SJSA1 (cell line): Measurements from ENCODE around the gene RIT1. TPM values are rescaled to one million over a fixed set of nuclear protein-coding genes. Genes with fewer than 3 reads are reported as not detected.
"Not testable (repeated sequence)": the region's sequence is repeated elsewhere in the genome, so short reads cannot be mapped to it uniquely, and the experiment has no call there.

Source experiments
- DNase-seq, 2 experiments: peaks; one replicate each; pipeline ENCODE4 v3.0.0-alpha.2; 2015 to 2020; ENCODE audit warnings: low spot score in 2 of 2, low read depth in 1 of 2
- H3K27ac ChIP-seq: fragments of 250-450 bp; sonication (Bioruptor Pico); 2 replicates; pipeline ENCODE4 v1.5.1; 2020; ENCODE audit warnings: mild to moderate bottlenecking, moderate library complexity
- H3K27me3 ChIP-seq: fragments of 250-450 bp; sonication (Bioruptor Pico); replicated peaks from 2 replicates; pipeline ENCODE4 v1.5.1; 2020; ENCODE audit warnings: mild to moderate bottlenecking, moderate library complexity
- H3K36me3 ChIP-seq: fragments of 250-450 bp; sonication (Bioruptor Pico); 2 replicates; pipeline ENCODE4 v1.5.1; 2020; ENCODE audit warnings: mild to moderate bottlenecking
- H3K4me1 ChIP-seq: fragments of 250-450 bp; sonication (Bioruptor Pico); replicated peaks from 2 replicates; pipeline ENCODE4 v1.6.1; 2021; ENCODE audit warnings: mild to moderate bottlenecking
- H3K4me3 ChIP-seq: fragments of 250-450 bp; sonication (Bioruptor Pico); 2 replicates; pipeline ENCODE4 v1.5.1; 2020; ENCODE audit warnings: mild to moderate bottlenecking
- H3K9me3 ChIP-seq: fragments of 250-450 bp; sonication (Bioruptor Pico); replicated peaks from 2 replicates; pipeline ENCODE4 v1.5.1; 2020; ENCODE audit warnings: mild to moderate bottlenecking
- total RNA-seq: library from RNA; depleted of rRNA; stranded (reverse); fragments of >200 nt; shearing (Covaris generic); gene quantifications from 2 replicates; pipeline ENCODE4 v1.2.3, GENCODE V29; 2014

RIT1 gene
- total RNA-seq, 1 experiment from 2014 or later = 47.4 TPM

DNA sequence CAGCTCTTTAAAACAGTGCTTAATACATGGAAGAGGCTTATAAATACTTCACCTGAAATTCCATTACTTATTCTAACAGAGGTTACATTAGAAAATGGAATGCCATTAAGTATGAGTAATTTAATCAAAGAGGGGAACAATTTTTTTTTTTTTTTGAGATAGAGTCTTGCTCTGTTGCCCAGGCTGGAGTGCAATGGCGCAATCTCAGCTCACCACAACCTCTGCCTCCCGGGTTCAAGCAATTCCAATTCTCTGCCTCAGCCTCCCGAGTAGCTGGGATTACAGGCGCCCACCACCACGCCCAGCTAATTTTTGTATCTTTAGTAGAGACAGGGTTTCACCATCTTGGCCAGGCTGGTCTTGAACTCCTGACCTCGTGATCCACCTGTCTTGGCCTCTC, 15.5 kb downstream of the RIT1 start:
- not testable (repeated sequence) for H3K9me3 ChIP-seq, H3K27me3 ChIP-seq, DNase-seq, H3K4me3 ChIP-seq, H3K27ac ChIP-seq
- peaks cover 36% of the 10 kb centered on the region for H3K36me3 ChIP-seq
- peaks cover 27% of the 10 kb centered on the region for H3K4me1 ChIP-seq

DNA sequence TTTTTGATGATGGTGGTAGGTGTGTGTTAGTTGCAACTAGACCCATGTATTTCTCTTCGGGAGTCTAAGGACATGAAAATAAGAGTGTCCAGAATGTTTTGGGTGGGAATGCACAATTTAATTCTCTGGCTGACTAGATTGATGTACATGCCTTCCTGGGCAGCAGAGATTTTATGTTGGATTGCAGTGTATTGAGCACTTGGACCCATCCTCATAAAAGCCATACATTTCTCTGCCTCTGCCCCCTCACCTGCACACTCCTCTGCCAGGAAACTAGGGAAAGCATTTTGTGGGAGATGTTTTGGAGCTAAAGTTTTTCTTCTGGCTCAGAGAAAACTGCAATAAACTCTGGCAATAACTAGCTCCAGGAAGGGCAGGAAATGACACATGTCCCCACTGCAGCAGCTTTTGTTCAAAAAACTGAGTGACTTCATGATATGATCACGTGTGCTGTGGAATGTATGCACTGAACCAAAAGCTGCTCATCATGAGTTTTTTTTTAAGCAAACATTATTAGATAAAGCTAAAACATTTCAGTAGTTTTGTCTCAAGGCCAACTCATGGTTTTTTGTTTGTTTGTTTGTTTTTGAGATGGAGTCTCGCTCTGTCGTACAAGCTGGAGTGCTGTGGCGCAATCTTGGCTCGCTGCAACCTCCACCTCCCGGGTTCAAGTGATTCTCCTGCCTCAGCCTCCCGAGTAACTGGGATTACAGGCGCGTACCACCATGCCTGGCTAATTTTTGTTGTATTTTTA, 17.6 kb downstream of the RIT1 start:
- H3K36me3 ChIP-seq = peaks cover 16% of the 10 kb centered on the region
- peak; percentile 80 to 88 for DNase-seq
- peaks cover 27% of the 10 kb centered on the region for H3K4me1 ChIP-seq
- peak overlapping the region; percentile 99 for H3K27ac ChIP-seq
- no peaks in the 10 kb centered on the region for H3K9me3 ChIP-seq
- H3K27me3 ChIP-seq = no peaks in the 10 kb centered on the region
- peak overlapping the region; percentile 4 for H3K4me3 ChIP-seq

DNA sequence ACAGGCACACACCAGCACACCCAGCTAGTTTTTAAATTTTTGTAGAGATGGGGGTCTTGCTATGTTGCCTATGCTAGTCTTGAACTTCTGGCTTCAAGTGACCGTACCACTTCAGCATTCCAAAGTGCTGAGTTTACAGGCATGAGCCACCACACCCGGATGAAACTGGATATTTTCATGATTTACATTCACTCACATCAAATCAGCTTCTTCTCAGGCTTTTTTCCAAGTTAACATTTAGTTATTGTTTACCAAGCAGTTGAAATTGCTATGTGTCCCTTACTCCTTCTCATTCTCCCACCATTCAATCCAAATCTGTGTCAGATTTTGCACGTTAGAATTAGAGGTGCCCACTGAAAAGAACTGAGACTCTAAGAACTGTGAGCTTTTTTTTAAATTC, 18.4 kb downstream of the RIT1 start:
- H3K27me3 ChIP-seq = no peaks in the 10 kb centered on the region
- H3K4me1 ChIP-seq = peaks cover 27% of the 10 kb centered on the region
- no peaks in the 10 kb centered on the region for H3K9me3 ChIP-seq
- H3K4me3 ChIP-seq = no peak overlapping the region
- H3K27ac ChIP-seq = peak overlapping the region; percentile 99
- H3K36me3 ChIP-seq = peaks cover 11% of the 10 kb centered on the region
- peak; percentile 70 to 82 for DNase-seq

DNA sequence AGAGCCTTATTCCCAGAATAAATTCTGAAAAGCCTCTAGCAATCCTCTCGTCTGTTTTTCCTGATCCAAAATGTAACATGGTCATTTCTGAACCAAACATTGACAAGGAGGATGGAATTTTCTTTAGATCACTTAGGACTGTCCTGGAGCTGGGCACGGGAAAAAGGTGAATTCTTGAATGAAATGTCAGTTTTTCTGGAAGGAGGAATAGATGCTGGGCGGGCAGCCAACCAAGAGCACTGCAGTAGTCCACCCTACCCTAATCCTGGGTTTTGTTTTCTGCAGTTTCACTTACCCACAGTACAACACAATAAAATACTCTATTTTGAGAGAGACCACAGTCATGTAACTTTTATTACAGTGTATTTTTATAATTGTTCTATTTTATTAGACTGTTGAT, 20.9 kb downstream of the RIT1 start:
- Histone ChIP-seq H3K4me3 (no peak overlapping the region), H3K27ac (no peak overlapping the region), H3K36me3 (no peaks in the 10 kb centered on the region), H3K4me1 (peaks cover 27% of the 10 kb centered on the region), H3K9me3 (no peaks in the 10 kb centered on the region), H3K27me3 (no peaks in the 10 kb centered on the region)
- no peak for DNase-seq

DNA sequence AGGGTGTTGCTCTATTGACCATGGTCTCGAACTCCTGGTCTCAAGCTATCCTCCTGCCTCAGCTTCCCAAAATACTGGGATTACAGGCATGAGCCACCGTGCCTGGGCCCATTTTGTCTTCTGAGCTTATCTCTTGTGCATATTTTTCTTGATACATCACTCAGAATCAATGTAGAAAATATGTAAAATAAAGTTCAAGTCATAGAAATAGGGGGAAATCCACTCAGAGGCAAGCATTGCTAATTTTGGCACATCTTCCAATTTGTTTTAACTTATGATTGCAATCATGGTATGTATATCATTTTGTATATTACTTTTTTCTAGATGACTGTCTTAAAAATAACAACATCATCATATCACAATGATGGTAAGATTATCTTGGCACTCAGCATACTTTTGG, 21.6 kb downstream of the RIT1 start:
- Histone ChIP-seq H3K4me1 (peaks cover 27% of the 10 kb centered on the region), H3K27ac (no peak overlapping the region), H3K36me3 (no peaks in the 10 kb centered on the region), H3K9me3 (no peaks in the 10 kb centered on the region), H3K27me3 (no peaks in the 10 kb centered on the region), H3K4me3 (no peak overlapping the region)
- no peak for DNase-seq

DNA sequence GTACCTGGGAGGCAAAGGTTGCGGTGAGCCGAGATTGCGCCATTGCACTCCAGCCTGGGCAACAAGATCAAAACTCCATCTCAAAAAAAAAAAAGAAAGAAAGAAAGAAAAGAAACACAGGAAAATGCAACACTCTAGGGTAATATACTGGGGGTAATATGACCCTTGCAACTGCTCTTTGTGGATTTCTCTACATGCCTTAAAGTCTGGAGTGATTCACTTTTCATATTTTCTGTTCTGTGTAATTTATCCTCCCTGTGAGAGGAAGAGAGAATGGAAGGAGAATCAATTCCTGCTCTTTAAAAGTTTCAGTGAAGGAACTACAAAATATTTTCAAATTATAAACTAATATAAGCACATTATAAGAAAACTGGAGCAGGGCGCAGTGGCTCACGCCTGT, 22.7 kb downstream of the RIT1 start:
- Histone ChIP-seq H3K9me3 (no peaks in the 10 kb centered on the region), H3K27me3 (no peaks in the 10 kb centered on the region), H3K27ac (no peak overlapping the region), H3K4me1 (peaks cover 16% of the 10 kb centered on the region), H3K4me3 (no peak overlapping the region), H3K36me3 (no peaks in the 10 kb centered on the region)
- DNase-seq = no peak

DNA sequence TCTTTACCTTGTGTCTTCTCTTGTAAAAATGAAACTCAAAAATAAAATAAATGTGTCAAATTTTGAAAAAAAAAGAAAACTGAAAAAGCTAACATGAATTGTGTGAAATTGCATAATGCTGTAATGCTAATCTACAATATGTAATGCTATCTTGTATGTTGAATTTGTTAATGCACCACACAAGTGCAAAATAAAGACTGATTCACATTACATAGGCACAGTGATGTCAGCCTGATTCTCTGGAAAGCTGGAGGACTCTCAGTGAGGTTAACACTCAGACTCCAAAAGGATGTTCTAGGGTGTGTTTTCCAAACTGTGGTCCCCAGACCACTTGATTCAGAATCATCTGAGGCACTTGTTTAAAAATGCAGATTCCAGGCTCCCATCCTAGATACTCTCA, 26.2 kb downstream of the RIT1 start:
- no peaks in the 10 kb centered on the region for H3K9me3 ChIP-seq
- no peak overlapping the region for H3K27ac ChIP-seq
- H3K27me3 ChIP-seq = no peaks in the 10 kb centered on the region
- DNase-seq = no peak
- no peaks in the 10 kb centered on the region for H3K4me1 ChIP-seq
- H3K4me3 ChIP-seq = no peak overlapping the region
- no peaks in the 10 kb centered on the region for H3K36me3 ChIP-seq

DNA sequence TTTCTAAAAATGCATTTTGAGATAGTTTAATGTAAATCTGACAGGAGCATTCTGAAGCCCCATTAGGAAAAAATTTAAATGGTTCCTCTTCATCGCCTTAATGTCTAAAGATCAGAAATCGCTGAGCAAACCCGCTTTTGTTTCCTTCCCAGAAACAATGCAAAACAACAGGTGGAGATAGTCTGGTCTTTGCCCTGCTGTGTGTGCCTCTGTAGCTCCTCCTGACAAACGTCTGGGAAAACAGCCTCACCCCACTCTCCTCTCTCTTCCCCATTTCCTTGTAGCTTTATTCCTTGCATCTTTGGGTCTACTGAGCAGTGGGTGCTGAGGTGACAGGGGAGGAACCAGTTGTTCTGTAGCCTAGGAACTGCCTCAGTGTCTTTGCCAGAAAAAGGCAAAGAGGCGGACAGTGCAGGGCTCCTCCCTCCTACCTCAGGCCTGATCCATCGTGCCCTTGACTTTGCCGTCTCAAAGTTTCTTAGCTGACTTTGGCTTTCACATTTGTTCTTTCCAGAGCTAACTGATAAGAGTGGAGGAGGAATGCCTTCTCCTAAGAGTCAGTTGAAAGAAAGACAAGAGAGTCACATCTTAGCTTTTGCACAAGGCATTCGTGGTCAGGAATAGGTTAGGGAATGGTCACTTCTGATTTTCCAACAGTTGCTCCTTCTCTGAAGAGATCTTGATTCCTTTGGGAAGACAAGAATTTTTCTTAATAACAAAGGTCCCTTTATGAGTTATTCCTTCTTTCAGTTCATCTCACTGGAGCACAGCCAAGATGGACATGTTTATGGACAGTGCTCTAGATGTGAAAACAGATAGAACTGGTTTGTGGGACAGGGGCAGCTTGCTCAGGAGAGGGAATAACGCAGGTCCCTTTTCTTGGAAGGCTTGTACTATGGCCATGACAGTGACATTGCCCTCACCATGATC, 26.9 kb downstream of the RIT1 start:
- no peaks in the 10 kb centered on the region for H3K4me1 ChIP-seq
- H3K9me3 ChIP-seq = no peaks in the 10 kb centered on the region
- H3K27me3 ChIP-seq = no peaks in the 10 kb centered on the region
- H3K4me3 ChIP-seq = no peak overlapping the region
- no peak for DNase-seq
- no peak overlapping the region for H3K27ac ChIP-seq
- H3K36me3 ChIP-seq = no peaks in the 10 kb centered on the region

DNA sequence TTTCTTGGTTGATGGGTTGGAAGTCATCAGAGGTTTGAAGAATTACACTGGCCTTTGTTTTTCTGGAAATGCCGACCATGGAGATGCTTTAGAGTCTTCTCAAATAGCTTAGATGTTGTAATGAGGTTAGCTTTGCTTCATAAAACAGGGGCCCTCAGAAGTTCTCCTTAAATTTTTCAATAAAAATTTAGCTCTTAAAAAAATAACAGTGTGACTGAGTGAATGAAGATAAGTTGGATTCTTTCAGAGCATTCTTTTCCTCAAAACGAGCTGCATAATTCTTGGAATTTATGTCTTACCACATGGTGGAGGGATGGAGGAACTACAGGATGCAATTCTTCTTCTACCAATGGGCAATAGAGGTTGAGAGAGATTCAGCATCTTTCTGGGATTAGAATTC, 28.4 kb downstream of the RIT1 start:
- Histone ChIP-seq H3K9me3 (no peaks in the 10 kb centered on the region), H3K4me3 (no peak overlapping the region), H3K27ac (no peak overlapping the region), H3K36me3 (no peaks in the 10 kb centered on the region), H3K27me3 (no peaks in the 10 kb centered on the region), H3K4me1 (no peaks in the 10 kb centered on the region)
- no peak for DNase-seq

DNA sequence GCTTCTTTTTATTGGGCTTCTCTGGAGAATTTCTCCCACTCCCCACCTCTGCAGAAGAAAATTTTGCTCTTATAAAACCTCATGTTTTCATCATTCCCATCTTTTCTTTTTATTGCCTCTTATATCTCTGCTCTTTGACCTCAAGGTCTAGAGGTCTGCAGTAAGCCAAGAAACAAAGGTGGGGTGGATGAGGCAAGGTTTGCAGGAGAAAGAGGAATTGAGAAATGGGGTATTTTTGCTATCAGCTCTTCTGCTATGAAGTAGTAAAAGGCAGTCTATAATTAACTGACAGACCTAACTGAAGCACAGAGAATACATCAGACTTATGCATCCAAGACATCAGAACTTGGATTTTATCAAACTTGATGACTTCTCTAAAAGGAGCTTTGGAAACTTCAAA, 28.9 kb downstream of the RIT1 start:
- H3K4me1 ChIP-seq = no peaks in the 10 kb centered on the region
- H3K9me3 ChIP-seq = no peaks in the 10 kb centered on the region
- no peak overlapping the region for H3K4me3 ChIP-seq
- H3K27ac ChIP-seq = no peak overlapping the region
- no peaks in the 10 kb centered on the region for H3K36me3 ChIP-seq
- no peak for DNase-seq
- H3K27me3 ChIP-seq = no peaks in the 10 kb centered on the region

DNA sequence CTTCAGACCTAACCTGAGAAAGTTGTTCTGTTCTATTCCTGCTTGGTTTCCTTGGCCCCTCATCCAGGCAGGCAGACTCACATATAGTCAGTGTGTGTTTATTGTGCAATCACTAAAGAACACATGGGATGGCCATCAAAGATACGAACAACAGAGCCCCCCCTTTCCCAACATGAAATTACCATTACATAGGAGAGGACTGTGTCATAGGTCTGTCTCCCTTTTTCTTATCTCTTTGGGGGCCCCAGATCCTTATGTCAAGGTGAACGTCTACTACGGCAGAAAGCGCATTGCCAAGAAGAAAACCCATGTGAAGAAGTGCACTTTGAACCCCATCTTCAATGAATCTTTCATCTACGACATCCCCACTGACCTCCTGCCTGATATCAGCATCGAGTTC, 30.2 kb downstream of the RIT1 start:
- no peak overlapping the region for H3K27ac ChIP-seq
- no peak for DNase-seq
- H3K4me3 ChIP-seq = no peak overlapping the region
- H3K4me1 ChIP-seq = no peaks in the 10 kb centered on the region
- H3K27me3 ChIP-seq = no peaks in the 10 kb centered on the region
- H3K9me3 ChIP-seq = no peaks in the 10 kb centered on the region
- H3K36me3 ChIP-seq = no peaks in the 10 kb centered on the region

DNA sequence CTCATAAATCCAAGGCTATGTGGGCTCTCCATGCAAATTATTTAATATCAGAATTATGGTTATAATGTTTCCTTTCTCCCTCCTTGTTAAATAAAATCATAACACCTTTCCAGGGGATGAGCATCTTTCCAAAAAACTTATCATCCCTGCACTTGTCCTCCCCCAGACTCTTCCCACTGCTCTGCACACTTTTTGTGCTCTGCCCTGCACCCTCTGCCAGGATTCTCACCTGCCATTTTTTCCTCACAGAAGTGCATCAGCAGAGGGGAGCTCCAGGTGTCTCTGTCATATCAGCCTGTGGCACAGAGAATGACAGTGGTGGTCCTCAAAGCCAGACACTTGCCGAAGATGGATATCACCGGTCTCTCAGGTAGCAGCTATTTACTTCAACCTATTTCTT, 30.9 kb downstream of the RIT1 start:
- no peaks in the 10 kb centered on the region for H3K4me1 ChIP-seq
- no peak for DNase-seq
- no peaks in the 10 kb centered on the region for H3K9me3 ChIP-seq
- H3K27ac ChIP-seq = no peak overlapping the region
- H3K27me3 ChIP-seq = no peaks in the 10 kb centered on the region
- H3K4me3 ChIP-seq = no peak overlapping the region
- H3K36me3 ChIP-seq = no peaks in the 10 kb centered on the region

DNA sequence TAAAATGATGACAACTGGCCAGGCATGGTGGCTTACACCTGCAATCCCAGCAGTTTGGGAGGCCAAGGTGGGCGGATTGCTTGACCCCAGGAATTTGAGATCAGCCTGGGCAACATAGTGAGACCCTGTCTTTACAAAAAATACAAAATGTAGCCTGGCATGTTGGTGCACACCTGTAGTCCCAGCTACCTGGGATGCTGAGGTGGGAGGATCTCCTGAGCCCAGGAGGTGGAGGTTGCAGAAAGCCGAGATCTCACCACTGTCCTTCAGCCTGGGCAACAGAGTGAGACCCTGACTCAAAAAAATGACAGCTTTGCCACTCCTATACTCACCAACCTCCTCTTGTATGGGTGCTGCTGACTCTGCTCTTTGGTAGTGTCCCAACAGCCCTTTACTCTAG, 33.2 kb downstream of the RIT1 start:
- no peak overlapping the region for H3K27ac ChIP-seq
- H3K4me1 ChIP-seq = no peaks in the 10 kb centered on the region
- no peaks in the 10 kb centered on the region for H3K9me3 ChIP-seq

DNA sequence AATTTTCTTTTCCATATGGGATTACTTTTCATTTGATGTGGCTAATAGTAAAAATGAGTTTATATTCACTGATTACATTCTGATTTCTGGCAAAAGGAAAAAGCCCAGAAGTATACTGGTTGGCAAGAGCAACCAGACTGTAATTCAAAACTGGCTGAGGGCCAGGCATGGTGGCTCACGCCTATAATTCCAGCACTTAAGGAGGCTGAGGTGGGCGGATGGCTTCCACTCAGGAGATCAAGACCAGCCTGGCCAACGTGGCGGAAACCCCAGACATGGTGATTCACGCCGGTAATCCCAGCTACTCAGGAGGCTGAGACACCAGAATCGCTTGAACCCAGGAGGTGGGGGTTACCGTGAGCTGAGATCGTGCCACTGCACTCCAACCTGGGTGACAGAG, 37.3 kb downstream of the RIT1 start:
- Histone ChIP-seq H3K4me1 (no peaks in the 10 kb centered on the region), H3K4me3 (no peak overlapping the region), H3K9me3 (no peaks in the 10 kb centered on the region), H3K36me3 (no peaks in the 10 kb centered on the region), H3K27ac (no peak overlapping the region), H3K27me3 (no peaks in the 10 kb centered on the region)
- no peak for DNase-seq

More for the DNA sequence above, 33.2 kb downstream of the RIT1 start:
- H3K4me3 ChIP-seq = no peak overlapping the region
- H3K36me3 ChIP-seq = no peaks in the 10 kb centered on the region
- no peak for DNase-seq
- no peaks in the 10 kb centered on the region for H3K27me3 ChIP-seq
